Epithelial cell of proximal tubule (primary cell): ENCODE data around the gene CAMTA2. TPM values are rescaled to one million over a fixed set of nuclear protein-coding genes. Genes with fewer than 3 reads are reported as not detected.

Experiments used
- DNase-seq: peaks from one replicate; pipeline ENCODE4 v3.0.0-alpha.2; 2011; ENCODE audit warnings: low read depth
- H3K4me3 ChIP-seq: 2 replicates; pipeline ENCODE4 v1.5.1; 2011; ENCODE audit warnings: low read depth, mild to moderate bottlenecking, low read length
- CTCF ChIP-seq: conservative IDR thresholded peaks from 2 replicates; pipeline ENCODE4 v1.5.1; 2012; ENCODE audit warnings: low read depth, mild to moderate bottlenecking, low read length
- total RNA-seq: library from RNA; depleted of rRNA; stranded (reverse); fragments of >200 nt; gene quantifications from 2 replicates; pipeline ENCODE4 v1.2.3, GENCODE V29; 2015

Gene CAMTA2
- total RNA-seq, 1 donor from 2014 or later, result 16.7 TPM

GRCh38 chr17:4940555-4941318 lies 46.7 kb downstream of the CAMTA2 start:
- peak overlapping the region; percentile 93 for H3K4me3 ChIP-seq
- no peak for DNase-seq
- TF ChIP-seq CTCF, result no peak

GRCh38 chr17:4939796-4940554 lies 47.5 kb downstream of the CAMTA2 start, which contains the start of the genes RNF167 and SLC25A11:
RNF167 (plus strand) TSS chr17:4940268; CDS start chr17:4940910, 642 bp downstream.
SLC25A11 (minus strand) TSS chr17:4940046; CDS start chr17:4939910, 136 bp downstream.
- no peak for TF ChIP-seq CTCF
- DNase-seq, result peak; percentile 98
- peak within 1 kb of the TSS; percentile 93 for H3K4me3 ChIP-seq

GRCh38 chr17:4939546-4939795 lies 48.0 kb downstream of the CAMTA2 start:
- peak overlapping the region; percentile 93 for H3K4me3 ChIP-seq
- no peak for DNase-seq
- TF ChIP-seq CTCF, result no peak

GRCh38 chr17:4938688-4939545 lies 48.6 kb downstream of the CAMTA2 start:
- H3K4me3 ChIP-seq, result peak overlapping the region; percentile 93
- no peak for DNase-seq
- no peak for TF ChIP-seq CTCF

- no peak for TF ChIP-seq CTCF
- H3K4me3 ChIP-seq, result peak overlapping the region; percentile 93
Measured at GRCh38 chr17:4938069-4938491, 49.4 kb downstream of the CAMTA2 start.

GRCh38 chr17:4937553-4937952 lies 49.9 kb downstream of the CAMTA2 start:
- no peak for DNase-seq
- TF ChIP-seq CTCF, result no peak
- H3K4me3 ChIP-seq, result no peak overlapping the region

More at GRCh38 chr17:4938069-4938491, 49.4 kb downstream of the CAMTA2 start:
- no peak for DNase-seq
